Measurements from ENCODE around the gene JKAMP.

The JKAMP gene

GRCh38 chr14:59481871-59482540 lies 2.3 kb upstream of the JKAMP start:
- no peak for DNase-seq

GRCh38 chr14:59482541-59483331 lies 1.6 kb upstream of the JKAMP start:
- DNase-seq = no peak

GRCh38 chr14:59483363-59483762 lies 954 bp upstream of the JKAMP start:
- no peak for DNase-seq

GRCh38 chr14:59484639-59485175 lies 390 bp downstream of the JKAMP start:
- DNase-seq = no peak

- DNase-seq = no peak
Observed at GRCh38 chr14:59490756-59491155, 6.4 kb downstream of the JKAMP start.

- no peak for DNase-seq
Observed at GRCh38 chr14:59492384-59492783, 8.1 kb downstream of the JKAMP start.

GRCh38 chr14:59500732-59501131 lies 16.4 kb downstream of the JKAMP start:
- DNase-seq = no peak

- DNase-seq = no peak
Observed at GRCh38 chr14:59503256-59503655, 18.9 kb downstream of the JKAMP start.

GRCh38 chr14:59507063-59507751 lies 22.9 kb downstream of the JKAMP start:
- DNase-seq = peak; percentile 55

GRCh38 chr14:59507752-59508103 lies 23.4 kb downstream of the JKAMP start:
- DNase-seq = no peak

GRCh38 chr14:59509101-59509500 lies 24.8 kb downstream of the JKAMP start:
- DNase-seq = no peak

- DNase-seq = no peak
Observed at GRCh38 chr14:59510001-59510400, 25.7 kb downstream of the JKAMP start.

- DNase-seq = no peak
Observed at GRCh38 chr14:59510966-59511365, 26.6 kb downstream of the JKAMP start.

- peak; percentile 7 for DNase-seq
Observed at GRCh38 chr14:59511916-59512575, 27.7 kb downstream of the JKAMP start.

- DNase-seq = no peak
Observed at GRCh38 chr14:59520224-59520623, 35.9 kb downstream of the JKAMP start.

- DNase-seq = no peak
Observed at GRCh38 chr14:59529189-59529588, 44.9 kb downstream of the JKAMP start.

- no peak for DNase-seq
Observed at GRCh38 chr14:59530349-59530748, 46.0 kb downstream of the JKAMP start.

GRCh38 chr14:59532419-59532818 lies 48.1 kb downstream of the JKAMP start:
- no peak for DNase-seq

GRCh38 chr14:59534361-59534987 lies 50.2 kb downstream of the JKAMP start:
- DNase-seq = no peak

- no peak for DNase-seq
Observed at GRCh38 chr14:59537476-59537875, 53.2 kb downstream of the JKAMP start.

- no peak for DNase-seq
Observed at GRCh38 chr14:59538936-59539335, 54.6 kb downstream of the JKAMP start.

GRCh38 chr14:59540852-59541251 lies 56.5 kb downstream of the JKAMP start:
- no peak for DNase-seq

GRCh38 chr14:59541731-59542130 lies 57.4 kb downstream of the JKAMP start:
- no peak for DNase-seq

Data from CD4-positive, alpha-beta T cell treated with Interleukin-21 for 1 hour (primary cell).